Mucosa of rectum (tissue), 2 donors: ENCODE measurements around the gene EHD2.
"Not testable (repeated sequence)": the region's sequence is repeated elsewhere in the genome, so short reads cannot be mapped to it uniquely, and the experiment has no call there.

Source experiments
- H3K27ac ChIP-seq, 2 donors: one replicate each; pipeline ENCODE4 v1.7.0; 2013; ENCODE audit warnings: inconsistent platforms in 2 of 2, low read depth in 2 of 2, low read length in 2 of 2
- H3K27me3 ChIP-seq, 2 donors: one replicate each; pipeline ENCODE4 v1.7.0; 2013; ENCODE audit warnings: low read length in 2 of 2; ENCODE audit not compliant: control insufficient read depth in 2 of 2, insufficient read depth in 2 of 2
- H3K36me3 ChIP-seq, 2 donors: one replicate each; pipeline ENCODE4 v1.7.0; 2013; ENCODE audit warnings: low read length in 2 of 2; ENCODE audit not compliant: control insufficient read depth in 2 of 2, insufficient read depth in 2 of 2
- H3K4me1 ChIP-seq, 2 donors: one replicate each; pipeline ENCODE4 v1.7.0; 2013; ENCODE audit warnings: low read length in 2 of 2, mild to moderate bottlenecking in 1 of 2; ENCODE audit not compliant: control insufficient read depth in 2 of 2, insufficient read depth in 2 of 2
- H3K4me3 ChIP-seq, 2 donors: one replicate each; pipeline ENCODE4 v1.7.0; 2013; ENCODE audit warnings: low read length in 2 of 2
- H3K9ac ChIP-seq, 2 donors: one replicate each; pipeline ENCODE4 v1.7.0; 2013; ENCODE audit warnings: low read length in 2 of 2, low read depth in 1 of 2, mild to moderate bottlenecking in 1 of 2
- H3K9me3 ChIP-seq, 2 donors: one replicate each; pipeline ENCODE4 v1.7.0; 2013; ENCODE audit warnings: low read length in 2 of 2; ENCODE audit not compliant: control insufficient read depth in 2 of 2
- donor health status: healthy.
- donor health status: Normal muscosa, but diverticular disease.

The EHD2 gene

GRCh38 chr19:47745010-47745901 is 32.0 kb downstream of the EHD2 start, which contains the start of gene NOP53:
TSS of gene NOP53 (plus strand) at chr19:47745546. CDS start at chr19:47745560, 14 bp downstream.
- Histone ChIP-seq H3K27ac (peak within 1 kb of the TSS; percentile 94 to 95), H3K36me3 (peaks cover 16 to 26% of the 10 kb centered on the region in 2 donors), H3K9ac (peak within 1 kb of the TSS; percentile 60 to 89)

GRCh38 chr19:47746129-47746528 is 32.9 kb downstream of the EHD2 start:
- not testable (repeated sequence) for H3K9me3 ChIP-seq, H3K27me3 ChIP-seq, H3K27ac ChIP-seq
- Histone ChIP-seq H3K36me3 (peaks cover 24 to 35% of the 10 kb centered on the region in 2 donors), H3K4me1 (peaks cover 19 to 20% of the 10 kb centered on the region in 2 donors), H3K9ac (peak overlapping the region in 1 of 2 donors; percentile 24), H3K4me3 (peak overlapping the region; percentile 75 to 85)

More at GRCh38 chr19:47745010-47745901, 32.0 kb downstream of the EHD2 start, which contains the start of gene NOP53:
- peaks cover 19 to 20% of the 10 kb centered on the region in 2 donors for H3K4me1 ChIP-seq
- H3K9me3 ChIP-seq = no peaks in the 10 kb centered on the region
- peak within 1 kb of the TSS; percentile 75 to 85 for H3K4me3 ChIP-seq
- H3K27me3 ChIP-seq = no peaks in the 10 kb centered on the region

GRCh38 chr19:47749326-47749725 is 36.1 kb downstream of the EHD2 start:
- no peak overlapping the region for H3K4me3 ChIP-seq
- H3K9ac ChIP-seq = no peak overlapping the region
- H3K27me3 ChIP-seq = no peaks in the 10 kb centered on the region
- no peaks in the 10 kb centered on the region for H3K9me3 ChIP-seq
- H3K4me1 ChIP-seq = peaks cover 5 to 8% of the 10 kb centered on the region in 2 donors
- H3K36me3 ChIP-seq = peaks cover 49 to 64% of the 10 kb centered on the region in 2 donors
- H3K27ac ChIP-seq = no peak overlapping the region

- no peak overlapping the region for H3K9ac ChIP-seq
- H3K27me3 ChIP-seq = no peaks in the 10 kb centered on the region
- peaks cover 52 to 71% of the 10 kb centered on the region in 2 donors for H3K36me3 ChIP-seq
- no peak overlapping the region for H3K4me3 ChIP-seq
- peaks cover 5 to 8% of the 10 kb centered on the region in 2 donors for H3K4me1 ChIP-seq
- H3K27ac ChIP-seq = no peak overlapping the region
- H3K9me3 ChIP-seq = no peaks in the 10 kb centered on the region
These were observed 37.5 kb downstream of the EHD2 start for GRCh38 chr19:47750752-47751151.

- Histone ChIP-seq H3K4me1 (peaks cover 11 to 12% of the 10 kb centered on the region in 2 donors), H3K9me3 (no peaks in the 10 kb centered on the region), H3K36me3 (peaks cover 68 to 82% of the 10 kb centered on the region in 2 donors), H3K27ac (no peak overlapping the region), H3K9ac (no peak overlapping the region), H3K4me3 (no peak overlapping the region), H3K27me3 (no peaks in the 10 kb centered on the region)
These were observed 39.4 kb downstream of the EHD2 start for GRCh38 chr19:47752440-47753211.

GRCh38 chr19:47754206-47755064 is 41.2 kb downstream of the EHD2 start:
- no peak overlapping the region for H3K27ac ChIP-seq

GRCh38 chr19:47755065-47755761 is 42.0 kb downstream of the EHD2 start:
- no peaks in the 10 kb centered on the region for H3K9me3 ChIP-seq
- peaks cover 59 to 66% of the 10 kb centered on the region in 2 donors for H3K36me3 ChIP-seq
- H3K27me3 ChIP-seq = no peaks in the 10 kb centered on the region
- H3K4me3 ChIP-seq = no peak overlapping the region
- H3K27ac ChIP-seq = no peak overlapping the region
- H3K9ac ChIP-seq = no peak overlapping the region
- H3K4me1 ChIP-seq = peaks cover 21 to 27% of the 10 kb centered on the region in 2 donors

More at GRCh38 chr19:47754206-47755064, 41.2 kb downstream of the EHD2 start:
- Histone ChIP-seq H3K9ac (no peak overlapping the region), H3K36me3 (peaks cover 67 to 71% of the 10 kb centered on the region in 2 donors), H3K4me3 (no peak overlapping the region), H3K4me1 (peaks cover 21 to 27% of the 10 kb centered on the region in 2 donors), H3K27me3 (no peaks in the 10 kb centered on the region), H3K9me3 (no peaks in the 10 kb centered on the region)

- H3K9ac ChIP-seq = no peak overlapping the region
- peak overlapping the region in 1 of 2 donors; percentile 84 for H3K27ac ChIP-seq
- peaks cover 21 to 27% of the 10 kb centered on the region in 2 donors for H3K4me1 ChIP-seq
- no peak overlapping the region for H3K4me3 ChIP-seq
- no peaks in the 10 kb centered on the region for H3K27me3 ChIP-seq
- peaks cover 52 to 60% of the 10 kb centered on the region in 2 donors for H3K36me3 ChIP-seq
- H3K9me3 ChIP-seq = no peaks in the 10 kb centered on the region
These were observed 42.8 kb downstream of the EHD2 start for GRCh38 chr19:47755762-47756626.
